ENCODE measurements around the gene OPHN1. TPM values are rescaled to one million over a fixed set of nuclear protein-coding genes. Genes with fewer than 3 reads are reported as not detected.

The OPHN1 gene
- total and polyA plus RNA-seq, 2 donors (not counting 3 experiments of a cell fraction or from before 2014, with no cell fraction given) = 3.9 to 6.7 TPM

DNA sequence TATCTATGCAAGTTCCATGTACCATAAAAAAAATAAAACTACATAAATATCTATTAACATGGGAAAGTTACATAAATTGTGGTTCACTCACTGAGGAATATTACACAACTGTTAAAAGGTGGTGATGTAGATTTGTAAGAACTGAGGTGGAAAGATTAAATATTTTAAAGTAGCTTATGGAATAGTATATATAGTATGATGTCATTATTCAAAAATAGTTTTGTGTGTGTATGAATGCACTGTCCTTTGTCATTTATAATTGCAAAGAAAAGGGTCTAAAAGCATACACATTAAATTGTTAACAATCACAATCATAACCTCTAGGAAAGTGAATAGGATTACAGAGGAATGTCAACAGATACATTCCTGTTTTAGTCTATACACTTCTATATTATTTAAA is 355.9 kb downstream of the OPHN1 start:
- TF ChIP-seq EZH2 (IDR thresholded peaks at IDR 0.05; ENCODE audit: borderline replicate concordance, low read depth, low read length, severe bottlenecking) (no peak), GATA2 (IDR thresholded peaks at IDR 0.05; ENCODE audit: insufficient read depth, insufficient read length, low read depth, low read length) (no peak), JUN (IDR thresholded peaks at IDR 0.05; ENCODE audit: borderline replicate concordance, insufficient read depth, insufficient read length, low read depth) (no peak), CTCF (IDR thresholded peaks at IDR 0.05; ENCODE audit: extremely low read depth in 1 of 2, insufficient read depth in 1 of 2, low read depth in 1 of 2, low read length in 2 of 2) (no peak), POLR2AphosphoS5 (IDR thresholded peaks at IDR 0.05; ENCODE audit: insufficient read depth, low read depth, low read length) (no peak), MYC (IDR thresholded peaks at IDR 0.05; ENCODE audit: low read depth, low read length) (no peak), FOS (IDR thresholded peaks at IDR 0.05; ENCODE audit: borderline replicate concordance, insufficient read depth, low read length) (no peak), POLR2A (IDR thresholded peaks at IDR 0.05; ENCODE audit: low read depth, low read length) (no peak)
- TF ChIP-seq, protein P1, sequence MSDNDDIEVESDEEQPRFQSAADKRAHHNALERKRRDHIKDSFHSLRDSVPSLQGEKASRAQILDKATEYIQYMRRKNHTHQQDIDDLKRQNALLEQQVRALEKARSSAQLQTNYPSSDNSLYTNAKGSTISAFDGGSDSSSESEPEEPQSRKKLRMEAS (IDR thresholded peaks at IDR 0.05; ENCODE audit: insufficient read depth, insufficient read length) = no peak
- CTCF ChIA-PET = no interaction called here
- H3K4me1 ChIP-seq (ENCODE audit: control insufficient read depth, extremely low read depth, insufficient read depth, low read length) = no peaks in the 10 kb centered on the region
- no peak overlapping the region for H3K9ac ChIP-seq (replicated peaks; ENCODE audit: extremely low read depth, insufficient read depth, low read length)
- no peaks in the 10 kb centered on the region for H3K9me1 ChIP-seq (replicated peaks; ENCODE audit: control insufficient read depth, extremely low read depth, insufficient read depth, low read length)
- no peak overlapping the region for H3K4me3 ChIP-seq (replicated peaks in 1 of 3; ENCODE audit: insufficient read depth in 1 of 3, low read depth in 1 of 3, low read length in 3 of 3)
- no peaks in the 10 kb centered on the region for H3K79me2 ChIP-seq (ENCODE audit: control insufficient read depth, insufficient read depth, low read length)
- no peaks in the 10 kb centered on the region for H4K20me1 ChIP-seq (replicated peaks; ENCODE audit: control insufficient read depth, extremely low read depth, insufficient read depth, low read length)
- no TSS peak for BruUV-seq (replicated peaks)
- dilution Hi-C loops (cut with MboI; ENCODE audit: extremely low pct_ligation_motif_present, low sequenced_read_pairs) = no loop called here
- H3K27me3 ChIP-seq (ENCODE audit: control insufficient read depth in 2 of 2, insufficient read depth in 2 of 2, low read length in 2 of 2) = no peaks in the 10 kb centered on the region
- no peak overlapping the region for H3K4me2 ChIP-seq (ENCODE audit: insufficient read depth, low read length)
- H2AFZ ChIP-seq (ENCODE audit: low read depth, low read length) = no peak overlapping the region
- no peaks in the 10 kb centered on the region for H3K36me3 ChIP-seq (ENCODE audit: control insufficient read depth in 2 of 2, extremely low read depth in 1 of 2, insufficient read depth in 2 of 2, low read length in 2 of 2)
- intact Hi-C loops (cut with micrococcal nuclease) = no loop called here
- POLR2A ChIA-PET = no interaction called here
- H3K27ac ChIP-seq (ENCODE audit: insufficient read depth, low read depth, low read length) = no peak overlapping the region
- no peak for FAIRE-seq
- no peak for DNase-seq (ENCODE audit: low read depth, low spot score)
- no peaks in the 10 kb centered on the region for H3K9me3 ChIP-seq (replicated peaks; ENCODE audit: control insufficient read depth, insufficient read depth, low read length)

All from endothelial cell of umbilical vein (primary cell).